Epithelial cell of proximal tubule (primary cell): ENCODE measurements around the gene KCTD16. TPM values are rescaled to one million over a fixed set of nuclear protein-coding genes. Genes with fewer than 3 reads are reported as not detected.
A peak's percentile ranks its signal among the peaks of the same experiment; 100 is the strongest.

Source experiments
- DNase-seq: peaks from one replicate; pipeline ENCODE4 v3.0.0-alpha.2; 2011; ENCODE audit warnings: low read depth
- H3K4me3 ChIP-seq: 2 replicates; pipeline ENCODE4 v1.5.1; 2011; ENCODE audit warnings: low read depth, mild to moderate bottlenecking, low read length
- CTCF ChIP-seq: conservative IDR thresholded peaks from 2 replicates; pipeline ENCODE4 v1.5.1; 2012; ENCODE audit warnings: low read depth, mild to moderate bottlenecking, low read length
- total RNA-seq: library from RNA; depleted of rRNA; stranded (reverse); fragments of >200 nt; gene quantifications from 2 replicates; pipeline ENCODE4 v1.2.3, GENCODE V29; 2015

KCTD16 gene
- total RNA-seq, 1 donor from 2014 or later = 0.06 TPM

- no peak for TF ChIP-seq CTCF
- no peak for DNase-seq
- H3K4me3 ChIP-seq = no peak overlapping the region
These were observed 291.9 kb downstream of the KCTD16 start for GRCh38 chr5:144462577-144462976.

DNA sequence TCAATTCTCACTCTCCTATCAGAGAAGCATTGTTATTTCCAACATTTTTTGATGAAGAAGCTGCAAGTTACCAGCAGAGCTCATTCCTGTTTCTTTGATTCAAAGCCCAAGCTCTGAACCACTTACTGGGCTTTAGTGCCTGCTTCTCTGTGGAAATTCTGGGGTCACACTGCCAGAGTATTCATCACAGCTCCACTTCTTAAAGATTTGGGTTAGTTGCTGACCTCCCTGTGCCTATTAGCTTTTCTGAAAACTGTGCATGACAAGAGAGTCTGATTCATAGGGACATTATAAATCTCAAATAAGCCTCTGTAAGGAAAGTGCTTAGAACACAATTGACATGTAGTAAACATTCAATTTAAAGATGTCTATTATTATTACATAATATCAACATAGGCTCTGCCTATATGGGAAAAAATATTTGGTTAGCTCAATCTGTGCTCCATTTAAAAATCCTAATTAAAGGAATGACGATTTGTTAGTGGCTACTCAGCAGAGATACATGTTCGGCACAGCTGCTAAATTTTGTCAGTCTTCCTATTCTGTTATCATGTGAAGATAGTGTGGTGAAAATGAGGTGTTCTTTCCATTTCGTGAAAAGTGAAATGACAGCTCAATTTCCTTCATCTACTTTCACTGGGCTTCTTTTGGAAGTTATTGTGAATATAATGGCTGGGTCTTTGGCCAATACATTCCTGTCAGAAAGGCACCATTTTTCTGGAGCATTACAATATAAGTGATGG is 293.0 kb downstream of the KCTD16 start:
- H3K4me3 ChIP-seq = no peak overlapping the region
- no peak for TF ChIP-seq CTCF
- DNase-seq = no peak

- no peak for TF ChIP-seq CTCF
- DNase-seq = no peak
- H3K4me3 ChIP-seq = no peak overlapping the region
These were observed 293.6 kb downstream of the KCTD16 start for GRCh38 chr5:144464306-144464705.

- H3K4me3 ChIP-seq = no peak overlapping the region
- no peak for TF ChIP-seq CTCF
- no peak for DNase-seq
These were observed 294.8 kb downstream of the KCTD16 start for GRCh38 chr5:144465441-144465840.

GRCh38 chr5:144467792-144468191 is 297.1 kb downstream of the KCTD16 start:
- H3K4me3 ChIP-seq = no peak overlapping the region
- peak; percentile 12 for DNase-seq
- peak; percentile 91 for TF ChIP-seq CTCF

- no peak for DNase-seq
- no peak for TF ChIP-seq CTCF
- no peak overlapping the region for H3K4me3 ChIP-seq
These were observed 297.9 kb downstream of the KCTD16 start for GRCh38 chr5:144468571-144468970.

- DNase-seq = peak; percentile 72
- no peak for TF ChIP-seq CTCF
- no peak overlapping the region for H3K4me3 ChIP-seq
These were observed 298.4 kb downstream of the KCTD16 start for GRCh38 chr5:144469106-144469505.
